H1 (cell line): ENCODE results near the gene BCL7B. TPM values are rescaled to one million over a fixed set of nuclear protein-coding genes. Genes with fewer than 3 reads are reported as not detected.

Experiments used
- CTCF ChIA-PET: fragments of 300-600 bp; sonication (Branson Sonifier 250); formaldehyde crosslinking; loops from one replicate; lab custom pipeline; 2021; ENCODE audit not compliant: partially characterized antibody; lab: Charles Lee
- POLR2A ChIA-PET: fragments of 300-600 bp; sonication (Branson Sonifier 250); formaldehyde crosslinking; loops from one replicate; lab custom pipeline; 2021; ENCODE audit warnings: inconsistent platforms; ENCODE audit not compliant: partially characterized antibody; lab: Charles Lee
- DNase-seq, 2 experiments: peaks; one replicate each; pipeline versions ENCODE4 v3.0.0 to v3.0.0-alpha.2; 2010 to 2022; ENCODE audit warnings: low spot score in 2 of 2, low read depth in 1 of 2, mixed read lengths in 1 of 2
- FAIRE-seq: peaks from 2 replicates; lab custom pipeline; 2011; peaks lifted over from hg19 to GRCh38; lab: Jason Lieb, UNC
- H2AFZ ChIP-seq: 2 replicates; pipeline ENCODE4 v1.8.1; 2012; ENCODE audit warnings: low read length, inconsistent platforms
- H2AK5ac ChIP-seq: 2 replicates; pipeline ENCODE4 v1.6.1; 2013; ENCODE audit warnings: low read depth, low read length
- H2BK120ac ChIP-seq: replicated peaks from 2 replicates; pipeline ENCODE3; 2013; ENCODE audit warnings: low read depth, low read length, inconsistent platforms
- H2BK12ac ChIP-seq: 2 replicates; pipeline ENCODE4 v1.6.1; 2013; ENCODE audit warnings: low read depth, low read length
- H2BK15ac ChIP-seq: 2 replicates; pipeline ENCODE4 v1.6.1; 2013; ENCODE audit warnings: low read length
- H2BK20ac ChIP-seq: 2 replicates; pipeline ENCODE4 v1.6.1; 2013; ENCODE audit warnings: low read length
- H2BK5ac ChIP-seq: 2 replicates; pipeline ENCODE4 v1.6.1; 2013; ENCODE audit warnings: low read depth, low read length
- H3K14ac ChIP-seq: 2 replicates; pipeline ENCODE4 v1.6.1; 2013; ENCODE audit warnings: inconsistent platforms; ENCODE audit not compliant: insufficient read length
- H3K18ac ChIP-seq: 2 replicates; pipeline ENCODE4 v1.6.1; 2013; ENCODE audit warnings: low read length; ENCODE audit errors: extremely low read depth
- H3K23ac ChIP-seq: 2 replicates; pipeline ENCODE4 v1.6.1; 2013; ENCODE audit warnings: inconsistent platforms; ENCODE audit not compliant: insufficient read length
- H3K23me2 ChIP-seq: 2 replicates; pipeline ENCODE4 v1.6.1; 2013; ENCODE audit warnings: low read depth, low read length
- H3K27ac ChIP-seq: 2 replicates; pipeline ENCODE4 v1.6.1; 2011; ENCODE audit warnings: low read depth, low read length, inconsistent platforms
- H3K27me3 ChIP-seq, 4 experiments: replicated peaks in 1 of 4; 1 replicate in 1 of 4; 2 replicates in 3 of 4; pipeline versions ENCODE4 v1.6.1 to v1.8.1; 2011 to 2013; ENCODE audit warnings: low read length in 3 of 4, mild to moderate bottlenecking in 3 of 4, inconsistent platforms in 2 of 4, mixed read lengths in 2 of 4, moderate library complexity in 1 of 4; ENCODE audit not compliant: control insufficient read depth in 3 of 4, insufficient read depth in 3 of 4; ENCODE audit errors: extremely low read depth in 1 of 4
- H3K36me3 ChIP-seq, 4 experiments: 2 replicates each; pipeline versions ENCODE4 v1.6.1 to v1.8.1; 2011 to 2013; ENCODE audit warnings: mild to moderate bottlenecking in 4 of 4, low read length in 3 of 4, moderate library complexity in 2 of 4, control low read depth in 1 of 4, inconsistent platforms in 1 of 4; ENCODE audit not compliant: insufficient read depth in 4 of 4, control insufficient read depth in 2 of 4
- H3K4ac ChIP-seq: replicated peaks from 2 replicates; pipeline ENCODE3; 2013; ENCODE audit warnings: low read length, low read depth, mixed read lengths, inconsistent platforms; ENCODE audit not compliant: insufficient read length
- H3K4me1 ChIP-seq, 4 experiments: replicated peaks in 1 of 4; 1 replicate in 1 of 4; 2 replicates in 3 of 4; pipeline versions ENCODE4 v1.6.1 to v1.8.1; 2011 to 2013; ENCODE audit warnings: low read length in 3 of 4, inconsistent platforms in 2 of 4, mixed read lengths in 1 of 4; ENCODE audit not compliant: insufficient read depth in 4 of 4, control insufficient read depth in 3 of 4
- H3K4me2 ChIP-seq, 2 experiments: 2 replicates each; pipeline versions ENCODE4 v1.6.1 to v1.8.1; 2011 to 2013; ENCODE audit warnings: low read depth in 2 of 2, low read length in 2 of 2, control low read depth in 1 of 2, inconsistent platforms in 1 of 2, mild to moderate bottlenecking in 1 of 2; ENCODE audit not compliant: insufficient read depth in 1 of 2
- H3K4me3 ChIP-seq, 4 experiments: fragments of 200-600, 300-600 bp in 1 of 4; sonication (generic), shearing (Covaris generic), sonication (Bioruptor Twin) in 1 of 4; 2 replicates each; pipeline versions ENCODE4 v1.5.1 to v1.8.1; 2011 to 2016; ENCODE audit warnings: low read length in 4 of 4, low read depth in 3 of 4, control low read depth in 2 of 4, inconsistent platforms in 2 of 4, mild to moderate bottlenecking in 2 of 4, mixed read lengths in 1 of 4, moderate library complexity in 1 of 4; ENCODE audit not compliant: insufficient read depth in 2 of 4; ENCODE audit errors: extremely low read depth in 1 of 4
- H3K56ac ChIP-seq: replicated peaks from 2 replicates; pipeline ENCODE3; 2013; ENCODE audit warnings: low read depth, mild to moderate bottlenecking, mixed read lengths, low read length, inconsistent platforms; ENCODE audit not compliant: insufficient read length
- H3K79me1 ChIP-seq: 2 replicates; pipeline ENCODE4 v1.6.1; 2013; ENCODE audit warnings: low read depth, low read length, control low read depth
- H3K79me2 ChIP-seq, 2 experiments: 2 replicates each; pipeline versions ENCODE4 v1.6.1 to v1.8.1; 2012 to 2013; ENCODE audit warnings: low read length in 2 of 2, mild to moderate bottlenecking in 2 of 2, inconsistent platforms in 1 of 2; ENCODE audit not compliant: insufficient read depth in 2 of 2, control insufficient read depth in 1 of 2
- H3K9ac ChIP-seq, 4 experiments: replicated peaks in 1 of 4; 1 replicate in 1 of 4; 2 replicates in 3 of 4; pipeline versions ENCODE4 v1.6.1 to v1.8.1; 2011 to 2013; ENCODE audit warnings: low read depth in 3 of 4, low read length in 3 of 4, control low read depth in 2 of 4, mild to moderate bottlenecking in 2 of 4, moderate library complexity in 2 of 4, inconsistent platforms in 1 of 4; ENCODE audit errors: extremely low read depth in 1 of 4
- H3K9me3 ChIP-seq, 2 experiments: 2 replicates each; pipeline versions ENCODE4 v1.6.1 to v1.8.1; 2012 to 2013; ENCODE audit warnings: mild to moderate bottlenecking in 2 of 2, moderate library complexity in 2 of 2, control low read depth in 1 of 2, inconsistent platforms in 1 of 2, low read depth in 1 of 2, low read length in 1 of 2, mixed read lengths in 1 of 2; ENCODE audit not compliant: insufficient read depth in 2 of 2
- H4K20me1 ChIP-seq, 2 experiments: replicated peaks in 1 of 2; 2 replicates each; pipeline versions ENCODE3 to v1.8.1; 2011 to 2013; ENCODE audit warnings: inconsistent platforms in 2 of 2, low read length in 2 of 2, mild to moderate bottlenecking in 1 of 2; ENCODE audit not compliant: insufficient read depth in 2 of 2, control insufficient read depth in 1 of 2
- H4K5ac ChIP-seq: 2 replicates; pipeline ENCODE4 v1.6.1; 2013; ENCODE audit warnings: low read length, low read depth, mixed read lengths, inconsistent platforms; ENCODE audit not compliant: insufficient read length
- H4K8ac ChIP-seq: 2 replicates; pipeline ENCODE4 v1.8.0; 2013; ENCODE audit warnings: mild to moderate bottlenecking, moderate library complexity, low read length, inconsistent platforms; ENCODE audit not compliant: insufficient read depth; ENCODE audit errors: extremely low read depth
- H4K91ac ChIP-seq: replicated peaks from 2 replicates; pipeline ENCODE3; 2013; ENCODE audit warnings: low read length, mixed read lengths, inconsistent platforms; ENCODE audit not compliant: insufficient read length
- BRCA1 ChIP-seq: IDR thresholded peaks from 2 replicates; pipeline ENCODE4 v1.6.1; 2012; ENCODE audit warnings: low read depth, low read length, improper control_type of control experiment
- CBX8 ChIP-seq: fragments of 300-800, 300-1000 bp; sonication (generic); IDR thresholded peaks from 2 replicates; pipeline ENCODE4 v1.7.1; 2016; ENCODE audit warnings: low read depth, low read length, borderline replicate concordance
- CEBPB ChIP-seq: IDR thresholded peaks from 2 replicates; pipeline ENCODE4 v1.6.1; 2012; ENCODE audit warnings: low read depth, low read length
- EGR1 ChIP-seq: IDR thresholded peaks from 2 replicates; pipeline ENCODE4 v1.6.1; 2011; ENCODE audit warnings: low read depth, low read length, borderline replicate concordance
- HDAC6 ChIP-seq: IDR thresholded peaks from one replicate; pipeline ENCODE4 v1.7.1; 2012; ENCODE audit warnings: low read depth, mild to moderate bottlenecking, inconsistent platforms, low read length, moderate library complexity
- KDM1A ChIP-seq: fragments of 200-600, 300-600 bp; sonication (generic); IDR thresholded peaks from 2 replicates; pipeline ENCODE4 v1.7.1; 2016; ENCODE audit warnings: mild to moderate bottlenecking, low read length, borderline replicate concordance
- RNF2 ChIP-seq: fragments of 200-900, 300-1000 bp; sonication (generic); IDR thresholded peaks from 2 replicates; pipeline ENCODE4 v1.7.1; 2016; ENCODE audit warnings: borderline replicate concordance, low read depth, mild to moderate bottlenecking, antibody characterized with exemption, low read length; ENCODE audit not compliant: poor library complexity, severe bottlenecking; ENCODE audit errors: missing control alignments
- SAP30 ChIP-seq: fragments of 300-600 bp; sonication (generic); IDR thresholded peaks from 2 replicates; pipeline ENCODE4 v1.7.1; 2012; ENCODE audit warnings: low read length, moderate library complexity, mild to moderate bottlenecking, inconsistent platforms; ENCODE audit not compliant: insufficient read depth, insufficient replicate concordance
- SIX5 ChIP-seq: IDR thresholded peaks from 2 replicates; pipeline ENCODE4 v1.6.1; 2011; ENCODE audit warnings: mild to moderate bottlenecking, low read depth, low read length
- SP4 ChIP-seq: IDR thresholded peaks from 2 replicates; pipeline ENCODE4 v1.6.1; 2012; ENCODE audit warnings: low read length, inconsistent platforms
- WGBS, 2 experiments: shearing (Covaris generic) in 1 of 2; methylation state at CpG; one replicate each; pipeline versions ENCODE4 v1.1.6 to v1.1.7; 2013 to 2015; ENCODE audit warnings: low lambda C conversion rate in 2 of 2, mixed read lengths in 2 of 2, inconsistent platforms in 1 of 2, low coverage in 1 of 2, missing lambda C conversion rate in 1 of 2; ENCODE audit not compliant: insufficient replicate concordance in 2 of 2, insufficient coverage in 1 of 2, insufficient read length in 1 of 2; ENCODE audit errors: extremely low coverage in 1 of 2, missing lambda C conversion rate in 1 of 2; 5-methylcytosine and 5-hydroxymethylcytosine counted together
- polyA plus RNA-seq, 7 experiments: library from polyadenylated mRNA; depleted of rRNA in 3 of 7; stranded (reverse) in 5 of 7; unstranded in 2 of 7; fragments of >200 nt in 5 of 7; fragments of 200-250 nt in 2 of 7; gene quantifications; 1 replicate in 5 of 7; 2 replicates in 1 of 7; 4 replicates in 1 of 7; pipeline versions ENCODE4 v1.2.1 to v1.2.3, GENCODE V29; 2011 to 2013; ENCODE audit warnings: missing spikeins in 2 of 7, mixed read lengths in 2 of 7
- total RNA-seq: library from RNA; stranded (reverse); fragmentation: NEBNext Ultra II Directional; extraction: Animal tissue kit (Norgen Biotek cat#: 25700); gene quantifications from 2 replicates; pipeline ENCODE4 v1.2.1, GENCODE V29; 2021

BCL7B gene
- total and polyA plus RNA-seq, 2 of the 8 experiments (the other 6 are each of a cell fraction or from before 2014, with no cell fraction given): 24.9 to 44.6 TPM

DNA sequence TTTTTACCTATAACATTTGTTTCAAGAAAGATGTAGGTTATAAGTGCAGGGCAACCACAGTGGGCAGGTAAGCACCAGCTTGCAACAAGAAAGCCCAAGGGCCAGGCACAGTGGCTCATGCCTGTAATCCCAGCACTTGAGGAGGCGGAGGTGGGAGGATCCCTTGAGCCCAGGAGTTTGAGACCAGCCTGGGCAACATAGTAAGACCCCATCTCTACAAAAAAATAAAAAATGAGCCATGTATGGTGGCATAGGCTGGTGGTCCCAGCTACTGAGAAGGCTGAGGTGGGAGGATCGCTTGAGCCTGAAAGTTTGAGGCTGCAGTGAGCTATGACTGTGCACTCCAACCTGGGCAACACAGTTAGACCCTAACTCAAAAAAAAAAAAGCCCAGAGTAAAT lies 12.8 kb downstream of the BCL7B start:
- FAIRE-seq: no peak
- no peak overlapping the region for H2BK20ac ChIP-seq
- no peak overlapping the region for H3K9ac ChIP-seq
- no peak overlapping the region for H2BK12ac ChIP-seq
- no peak overlapping the region for H2AK5ac ChIP-seq
- TF ChIP-seq HDAC6: no peak
- no peak for TF ChIP-seq CEBPB
- TF ChIP-seq CBX8: no peak
- no peak for TF ChIP-seq SP4
- TF ChIP-seq EGR1: no peak
- no peak for TF ChIP-seq SIX5
- no peak for TF ChIP-seq KDM1A
- no peak for TF ChIP-seq BRCA1
- TF ChIP-seq RNF2: no peak
- no peak for TF ChIP-seq SAP30
- no peak overlapping the region for H3K23ac ChIP-seq
- H2BK15ac ChIP-seq: no peak overlapping the region
- no peak overlapping the region for H3K4ac ChIP-seq
- H3K4me1 ChIP-seq: no peaks in the 10 kb centered on the region
- H4K8ac ChIP-seq: no peak overlapping the region
- no peak overlapping the region for H3K4me3 ChIP-seq
- H3K56ac ChIP-seq: no peak overlapping the region
- no peaks in the 10 kb centered on the region for H3K9me3 ChIP-seq
- no peak overlapping the region for H3K27ac ChIP-seq
- POLR2A ChIA-PET: interaction anchor here (0.7 to 1.0 kb wide), 2 partner anchors 8 to 24 kb away, joined by 3 to 4 read pairs; no protein-coding TSS in a partner anchor
- H3K4me2 ChIP-seq: no peak overlapping the region
- peaks cover 3% of the 10 kb centered on the region; the same call in 1 of the 2 replicates for H3K79me1 ChIP-seq
- CTCF ChIA-PET: no interaction called here
- H4K91ac ChIP-seq: no peak overlapping the region
- WGBS, 2 experiments: 94% methylated on average over 2 of the region's 2 CpGs; no CpG with 5 or more reads in 1 of the 2 experiments
- no peak overlapping the region for H2BK120ac ChIP-seq
- no peak for DNase-seq
- no peak overlapping the region for H3K18ac ChIP-seq
- no peak overlapping the region for H2AFZ ChIP-seq
- no peak overlapping the region for H4K5ac ChIP-seq
- no peaks in the 10 kb centered on the region for H3K23me2 ChIP-seq
- peaks cover 0 to 5% of the 10 kb centered on the region in 2 experiments for H4K20me1 ChIP-seq
- H3K79me2 ChIP-seq: peaks cover 0 to 3% of the 10 kb centered on the region in 2 experiments; a peak in 1 of 4 replicates
- no peak overlapping the region for H3K14ac ChIP-seq
- no peak overlapping the region for H2BK5ac ChIP-seq
- no peaks in the 10 kb centered on the region for H3K27me3 ChIP-seq
- H3K36me3 ChIP-seq: peaks cover 6 to 28% (median 12%) of the 10 kb centered on the region in 4 experiments
